HepG2 (cell line): ENCODE results near the gene CDCP1. TPM values are rescaled to one million over a fixed set of nuclear protein-coding genes. Genes with fewer than 3 reads are reported as not detected.
A peak's percentile ranks its signal among the peaks of the same experiment; 100 is the strongest.

Source experiments
- ATAC-seq: fragments of 200-7000 bp; cut with Tn5 transposase; 3 replicates; pipeline ENCODE4 v1.9.1; 2020; ENCODE audit warnings: mild to moderate bottlenecking, moderate library complexity
- BruUV-seq: library from RNA; stranded (reverse); fragments of 400-500 nt; replicated peaks from 2 replicates; lab custom pipeline; 2021; lab: Mats Ljungman, UMichigan
- CTCF ChIA-PET: fragments of 300-600 bp; formaldehyde crosslinking; extraction: SDS; loops from one replicate; lab custom pipeline; 2021; ENCODE audit warnings: low total read pairs, inconsistent platforms, low intra/inter-chr PET ratio; lab: Yijun Ruan, JAX
- POLR2A ChIA-PET: fragments of 350-600 bp; sonication (Branson Sonifier 250); formaldehyde crosslinking; loops from one replicate; lab custom pipeline; 2020; ENCODE audit warnings: antibody characterized with exemption, inconsistent platforms; lab: Yijun Ruan, JAX
- DNase-seq: peaks from one replicate; pipeline ENCODE4 v3.0.0-alpha.2; 2015; ENCODE audit warnings: low spot score
- FAIRE-seq: peaks from 3 replicates; lab custom pipeline; 2011; peaks lifted over from hg19 to GRCh38; lab: Jason Lieb, UNC
- H2AFZ ChIP-seq: one replicate; pipeline ENCODE4 v1.6.1; 2011; ENCODE audit warnings: low read length, inconsistent platforms
- H3K27ac ChIP-seq: fragments of 300-600 bp; 3 replicates; pipeline ENCODE4 v1.8.0; 2011; ENCODE audit warnings: mixed run types, mild to moderate bottlenecking, mixed read lengths, low read length, inconsistent platforms; ENCODE audit not compliant: insufficient read depth; ENCODE audit errors: extremely low read length
- H3K27me3 ChIP-seq, 2 experiments: fragments of 200-600 bp in 1 of 2; 2 replicates in 1 of 2; 3 replicates in 1 of 2; pipeline versions ENCODE4 v1.6.0 to v1.8.0; 2011; ENCODE audit warnings: low read length in 2 of 2, mild to moderate bottlenecking in 2 of 2, moderate library complexity in 2 of 2, inconsistent platforms in 1 of 2; ENCODE audit not compliant: insufficient read depth in 2 of 2, control insufficient read depth in 1 of 2
- H3K36me3 ChIP-seq, 2 experiments: fragments of 200-600 bp in 1 of 2; replicated peaks in 1 of 2; 2 replicates in 1 of 2; 3 replicates in 1 of 2; pipeline versions ENCODE4 v1.5.1 to v1.8.0; 2011; ENCODE audit warnings: low read length in 2 of 2, inconsistent platforms in 1 of 2; ENCODE audit not compliant: insufficient read depth in 2 of 2, control insufficient read depth in 1 of 2
- H3K4me1 ChIP-seq: 2 replicates; pipeline ENCODE4 v1.5.1; 2012; ENCODE audit warnings: low read length, inconsistent platforms; ENCODE audit not compliant: insufficient read depth
- H3K4me2 ChIP-seq: 2 replicates; pipeline ENCODE4 v1.6.0; 2011; ENCODE audit warnings: low read depth, low read length, inconsistent platforms
- H3K4me3 ChIP-seq, 3 experiments: fragments of 200-600 bp in 1 of 3; sonication (generic), shearing (Covaris generic) in 1 of 3; replicated peaks in 1 of 3; 2 replicates each; pipeline ENCODE4 v1.5.1; 2011 to 2016; ENCODE audit warnings: low read length in 3 of 3, inconsistent platforms in 2 of 3, low read depth in 2 of 3, mild to moderate bottlenecking in 2 of 3, control low read depth in 1 of 3, mixed read lengths in 1 of 3; ENCODE audit not compliant: insufficient read depth in 1 of 3
- H3K79me2 ChIP-seq: one replicate; pipeline ENCODE4 v1.6.1; 2011; ENCODE audit warnings: low read length, inconsistent platforms; ENCODE audit not compliant: insufficient read depth
- H3K9ac ChIP-seq: 2 replicates; pipeline ENCODE4 v1.6.0; 2011; ENCODE audit warnings: mild to moderate bottlenecking, low read depth, low read length, inconsistent platforms; ENCODE audit not compliant: insufficient read depth
- H3K9me3 ChIP-seq: 2 replicates; pipeline ENCODE4 v1.5.1; 2012; ENCODE audit warnings: mild to moderate bottlenecking, low read length
- H4K20me1 ChIP-seq: 2 replicates; pipeline ENCODE4 v1.6.0; 2011; ENCODE audit warnings: inconsistent platforms, mild to moderate bottlenecking, low read length, moderate library complexity; ENCODE audit not compliant: insufficient read depth
- CENPT ChIP-seq: sonication (generic); formaldehyde crosslinking; IDR thresholded peaks from 2 replicates; pipeline ENCODE4 v1.8.0; 2022; ENCODE audit warnings: low read depth, mild to moderate bottlenecking, moderate library complexity, missing genetic modification reagents
- ELF1 ChIP-seq: sonication (generic); formaldehyde crosslinking; IDR thresholded peaks from 2 replicates; pipeline ENCODE4 v1.4.0; 2020; ENCODE audit warnings: missing genetic modification reagents
- MAFF ChIP-seq: IDR thresholded peaks from 2 replicates; pipeline ENCODE4 v1.6.1; 2011; ENCODE audit warnings: low read depth, low read length, improper control_type of control experiment
- NKX3-1 ChIP-seq: sonication (generic); formaldehyde crosslinking; IDR thresholded peaks from 2 replicates; pipeline ENCODE4 v1.5.0; 2020; ENCODE audit warnings: missing genetic modification reagents
- NR2F1 ChIP-seq, 2 experiments: fragments of 450-650 bp in 1 of 2; formaldehyde crosslinking in 1 of 2; IDR thresholded peaks; 2 replicates each; pipeline versions ENCODE4 v1.5.0 to v1.6.1; 2016 to 2020; ENCODE audit warnings: mild to moderate bottlenecking in 1 of 2, missing compliant biosample characterization in 1 of 2, missing genetic modification reagents in 1 of 2, moderate library complexity in 1 of 2
- PTBP1 ChIP-seq: fragments of 200-400 bp; formaldehyde crosslinking; IDR thresholded peaks from 2 replicates; pipeline ENCODE4 v1.6.1; 2018; ENCODE audit warnings: low read length, low read depth; ENCODE audit not compliant: poor library complexity, severe bottlenecking
- TARDBP ChIP-seq: sonication (generic); formaldehyde crosslinking; IDR thresholded peaks from 2 replicates; pipeline ENCODE4 v1.8.0; 2022; ENCODE audit warnings: mild to moderate bottlenecking, missing genetic modification reagents
- XBP1 ChIP-seq: sonication (generic); formaldehyde crosslinking; IDR thresholded peaks from 2 replicates; pipeline ENCODE4 v1.5.0; 2020; ENCODE audit warnings: missing genetic modification reagents
- ZNF205 ChIP-seq: IDR thresholded peaks from 2 replicates; pipeline ENCODE4 v1.6.1; 2018; ENCODE audit warnings: missing biosample characterization, missing genetic modification reagents
- ZNF329 ChIP-seq: sonication (generic); formaldehyde crosslinking; IDR thresholded peaks from 2 replicates; pipeline ENCODE4 v1.9.0; 2021; ENCODE audit warnings: low read depth, mild to moderate bottlenecking, missing genetic modification reagents
- ZNF432 ChIP-seq: sonication (generic); formaldehyde crosslinking; IDR thresholded peaks from 2 replicates; pipeline ENCODE4 v1.5.0; 2020; ENCODE audit warnings: missing genetic modification reagents, mild to moderate bottlenecking, borderline replicate concordance
- ZNF510 ChIP-seq: sonication (generic); formaldehyde crosslinking; IDR thresholded peaks from 2 replicates; pipeline ENCODE4 v1.4.0; 2020; ENCODE audit warnings: low read depth, mild to moderate bottlenecking, missing genetic modification reagents
- ZNF572 ChIP-seq: sonication (generic); formaldehyde crosslinking; IDR thresholded peaks from 2 replicates; pipeline ENCODE4 v1.5.1; 2020; ENCODE audit warnings: mild to moderate bottlenecking, missing genetic modification reagents
- WGBS: methylation state at CpG from one replicate; pipeline ENCODE4 v1.1.6; 2017; ENCODE audit warnings: low lambda C conversion rate; 5-methylcytosine and 5-hydroxymethylcytosine counted together
- in situ Hi-C: cut with HindIII; loops from 2 replicates; pipeline ENCODE4 v1.10.0; 2017; ENCODE audit warnings: low pct_unique_long_range_greater_than_20kb; ENCODE audit not compliant: extremely low pct_ligation_motif_present
- intact Hi-C: fragments of 100-400 bp; cut with micrococcal nuclease; formaldehyde crosslinking; loops from one replicate; pipeline ENCODE4 v1.10.0; 2022; ENCODE audit not compliant: unreplicated experiment
- polyA plus RNA-seq, 8 experiments: library from polyadenylated mRNA; depleted of rRNA in 3 of 8; stranded (reverse) in 7 of 8; unstranded in 1 of 8; fragments of >200 nt; fragmentation: Illumina TruSeq in 4 of 8; extraction: Trizol in 4 of 8; gene quantifications; 2 replicates each; pipeline versions ENCODE4 v1.2.1 to v1.2.3, GENCODE V29; 2011 to 2016; ENCODE audit warnings: low read depth in 4 of 8, missing spikeins in 1 of 8, mixed read lengths in 1 of 8; ENCODE audit not compliant: insufficient read depth in 1 of 8
- total RNA-seq, 5 experiments: library from RNA; depleted of rRNA; stranded (reverse); fragments of >200 nt; fragmentation: Illumina TruSeq; extraction: Trizol; gene quantifications; 2 replicates each; pipeline ENCODE4 v1.2.3, GENCODE V29; 2016; ENCODE audit warnings: low read depth in 1 of 5
- TF ChIP-seq, protein P1 (sequence below): sonication (generic); formaldehyde crosslinking; IDR thresholded peaks from 2 replicates; pipeline ENCODE4 v1.4.0; 2020; ENCODE audit warnings: mild to moderate bottlenecking, missing genetic modification reagents

CDCP1 gene
- total and polyA plus RNA-seq, 2 of the 13 experiments (the other 11 are each of a cell fraction or from before 2014, with no cell fraction given), result 0.11 to 0.18 TPM

DNA sequence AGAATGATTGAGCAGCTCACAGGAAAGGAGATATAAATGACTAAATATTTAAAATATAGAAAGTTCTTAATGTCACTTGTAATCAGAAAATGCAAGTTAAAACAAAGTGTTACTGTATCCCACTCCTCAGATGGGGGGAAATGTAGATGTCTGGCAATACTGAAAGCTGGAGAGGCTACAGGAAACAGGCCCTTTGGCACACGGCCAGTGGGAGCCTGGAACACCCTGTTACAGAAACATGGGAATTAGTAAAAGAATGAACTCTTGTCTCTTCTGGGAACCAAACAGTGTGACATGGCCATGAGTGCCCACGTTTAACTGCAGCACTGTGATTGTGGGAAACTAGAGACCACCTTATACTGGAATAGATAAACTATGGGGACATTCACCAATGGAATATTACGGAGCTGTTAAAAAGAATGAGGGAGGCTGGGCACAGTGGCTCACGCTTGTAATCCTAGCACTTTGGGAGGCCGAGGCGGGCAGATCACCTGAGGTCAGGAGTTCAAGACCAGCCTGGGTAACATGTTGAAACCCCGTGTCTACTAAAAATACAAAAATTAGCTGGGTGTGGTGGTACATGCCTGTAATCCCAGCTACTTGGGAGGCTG is 50.2 kb downstream of the CDCP1 start (continued):
- TF ChIP-seq XBP1, result no peak

DNA sequence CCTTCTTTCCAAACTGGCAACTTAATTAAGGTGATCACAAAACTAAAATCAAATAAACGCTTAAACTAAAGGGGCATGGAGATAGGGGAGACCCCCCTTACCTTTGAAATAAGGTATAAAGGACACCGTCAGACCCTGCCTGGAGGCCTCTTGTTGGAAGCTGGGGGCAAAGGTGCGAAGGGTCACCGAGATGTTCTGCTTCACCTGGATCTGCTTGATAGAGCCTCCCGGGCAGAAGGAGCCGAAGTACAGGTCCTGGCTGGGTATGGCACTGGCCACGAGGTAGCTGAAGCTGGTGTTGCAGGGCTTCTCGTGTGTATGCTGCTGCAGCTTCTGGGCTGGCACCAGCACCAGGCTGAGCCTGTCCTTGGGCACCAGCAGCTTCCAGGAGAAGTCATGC is 53.0 kb downstream of the CDCP1 start:
- no peak overlapping the region for H3K4me3 ChIP-seq
- no peaks in the 10 kb centered on the region for H3K36me3 ChIP-seq
- H3K9me3 ChIP-seq, result no peaks in the 10 kb centered on the region
- no peaks in the 10 kb centered on the region for H3K79me2 ChIP-seq
- ATAC-seq, result peak; percentile 23; the same call in 1 of the 3 replicates
- no peaks in the 10 kb centered on the region for H4K20me1 ChIP-seq
- no peak for FAIRE-seq
- POLR2A ChIA-PET, result no interaction called here
- in situ Hi-C loops (no loop called here), intact Hi-C loops (no loop called here)
- no peak overlapping the region for H3K4me2 ChIP-seq
- H3K27me3 ChIP-seq, result no peaks in the 10 kb centered on the region; a peak in 2 of 5 replicates
- no peak overlapping the region for H2AFZ ChIP-seq
- CTCF ChIA-PET, result no interaction called here
- no peak overlapping the region for H3K9ac ChIP-seq
- no TSS peak for BruUV-seq
- H3K4me1 ChIP-seq, result peaks cover 17% of the 10 kb centered on the region; the same call in 1 of the 2 replicates
- no peak overlapping the region for H3K27ac ChIP-seq
- 41% methylated on average over 5 of the region's 8 CpGs for WGBS
- TF ChIP-seq CENPT (CRISPR knock-in tag) (no peak), ELF1 (no peak), ZNF205 (no peak), NKX3-1 (CRISPR knock-in tag) (no peak), ZNF572 (CRISPR knock-in tag) (no peak), ZNF510 (no peak), MAFF (no peak), ZNF432 (no peak), NR2F1 (CRISPR knock-in tag; IDR thresholded peaks at IDR 0.05) (no peak), PTBP1 (no peak), ZNF329 (CRISPR knock-in tag) (no peak), TARDBP (no peak)
- TF ChIP-seq, protein P1, sequence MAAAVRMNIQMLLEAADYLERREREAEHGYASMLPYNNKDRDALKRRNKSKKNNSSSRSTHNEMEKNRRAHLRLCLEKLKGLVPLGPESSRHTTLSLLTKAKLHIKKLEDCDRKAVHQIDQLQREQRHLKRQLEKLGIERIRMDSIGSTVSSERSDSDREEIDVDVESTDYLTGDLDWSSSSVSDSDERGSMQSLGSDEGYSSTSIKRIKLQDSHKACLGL (CRISPR knock-in tag), result no peak
- no peak for DNase-seq
